Ovary (tissue), 3 donors: Measurements from ENCODE around the gene ATXN2.

Source experiments
- CTCF ChIP-seq, 3 donors: fragments of 450-650 bp in 2 of 3; fragments of 200-600 bp in 1 of 3; IDR thresholded peaks; one replicate each; pipeline versions ENCODE4 v1.5.1 to v1.8.0; 2016 to 2022; ENCODE audit warnings: antibody characterized with exemption in 3 of 3, mild to moderate bottlenecking in 1 of 3
- POLR2A ChIP-seq: fragments of 450-650 bp; IDR thresholded peaks from one replicate; pipeline ENCODE4 v1.6.1; 2017; ENCODE audit warnings: antibody characterized with exemption, mild to moderate bottlenecking, moderate library complexity
- donor health status: DM: no; HTN: no; CAD: no.

- TF ChIP-seq CTCF (IDR thresholded peaks at IDR 0.05) (no peak), POLR2A (no peak)
Observed at GRCh38 chr12:111428728-111429175, 170.4 kb downstream of the ATXN2 start.
